HG03432 (cell line): ENCODE data around the gene FSIP1.

Source experiments
- ATAC-seq: cut with Tn5 transposase; IDR thresholded peaks from one replicate; pipeline ENCODE4 v1.9.1; 2021; ENCODE audit warnings: mild to moderate bottlenecking, moderate library complexity; ENCODE audit not compliant: unreplicated experiment

FSIP1 gene

GRCh38 chr15:39625451-39625850 is 157.2 kb downstream of the FSIP1 start:
- ATAC-seq: no peak

DNA sequence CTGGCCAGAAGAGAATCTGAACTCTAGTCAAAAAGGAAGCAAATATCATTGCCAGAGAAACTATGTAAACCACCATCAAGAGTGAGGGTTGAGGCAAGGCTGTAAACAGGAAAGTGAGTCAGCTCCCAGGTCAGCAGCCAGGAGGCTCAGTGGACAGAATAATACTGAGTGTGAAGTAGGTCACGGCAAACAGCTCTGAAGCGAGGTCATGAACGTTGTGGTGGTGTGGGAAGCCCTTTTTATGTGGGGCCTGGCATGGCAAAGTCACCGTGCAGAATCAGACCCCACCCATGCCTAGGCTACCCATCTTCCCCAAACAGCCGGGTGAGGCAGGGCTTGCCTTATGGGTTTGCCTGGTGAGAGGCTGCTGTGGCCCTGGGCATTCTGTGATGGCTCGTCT is 157.8 kb downstream of the FSIP1 start:
- peak; percentile 38 for ATAC-seq

DNA sequence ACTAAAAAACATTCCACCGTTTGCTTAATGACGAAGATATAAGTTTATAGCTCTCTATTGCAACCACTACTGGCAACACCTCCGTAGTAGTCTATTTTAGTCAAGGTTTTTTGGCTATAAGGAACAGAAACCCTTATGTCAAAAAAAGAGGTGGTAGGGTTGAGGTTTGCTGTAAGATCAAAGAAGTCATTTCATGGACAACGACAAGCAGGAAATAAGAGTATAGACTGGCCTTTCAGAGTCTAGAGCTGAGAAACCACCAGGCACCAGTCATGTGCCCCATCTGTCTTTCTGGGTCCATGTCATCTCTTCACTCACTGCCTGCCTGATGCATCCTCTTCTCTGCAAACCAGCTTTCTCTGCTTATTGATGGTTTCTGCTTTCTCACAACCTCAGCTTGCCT is 159.1 kb downstream of the FSIP1 start:
- ATAC-seq: peak; percentile 95

GRCh38 chr15:39622660-39623516 is 159.8 kb downstream of the FSIP1 start:
- peak; percentile 4 for ATAC-seq

DNA sequence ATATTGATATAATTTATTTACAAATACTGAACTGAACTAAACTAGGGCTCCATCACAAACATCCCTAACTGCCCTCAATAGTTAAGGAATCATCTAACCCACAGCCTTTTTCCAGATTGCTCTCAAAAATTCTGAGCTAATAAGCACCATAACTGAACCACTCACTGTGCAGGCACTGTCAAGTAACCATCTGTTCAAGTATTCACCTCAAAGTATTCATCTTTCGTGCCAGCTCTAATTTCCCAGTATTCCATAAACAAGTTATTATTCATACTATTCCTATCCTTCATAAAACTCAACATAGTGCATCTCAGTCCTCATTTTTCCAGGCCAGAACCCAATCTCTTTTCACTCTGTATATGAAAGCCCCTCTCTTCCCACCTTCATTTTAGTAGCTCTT is 160.7 kb downstream of the FSIP1 start:
- no peak for ATAC-seq

DNA sequence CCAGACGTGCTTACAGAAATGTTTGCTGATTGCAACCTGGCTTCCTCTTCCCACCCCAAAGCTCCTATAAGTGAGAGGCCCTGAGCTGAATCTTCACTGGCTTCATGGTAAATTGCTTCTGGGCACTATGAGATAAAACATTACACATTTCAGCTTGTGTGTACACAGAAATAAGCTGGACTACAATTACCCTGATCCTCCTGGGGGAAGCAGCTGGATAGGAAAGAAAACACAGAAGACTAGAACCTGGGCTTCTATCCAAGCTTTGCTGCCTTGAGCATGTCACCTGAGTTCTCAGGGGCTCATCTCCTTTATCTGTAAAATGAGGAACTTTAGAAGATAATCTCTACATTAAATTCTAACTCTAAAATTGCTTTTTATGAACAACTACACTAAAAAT is 161.4 kb downstream of the FSIP1 start:
- no peak for ATAC-seq

GRCh38 chr15:39618063-39618823 is 164.4 kb downstream of the FSIP1 start:
- no peak for ATAC-seq

- no peak for ATAC-seq
Observed at GRCh38 chr15:39616731-39617455, 165.7 kb downstream of the FSIP1 start.

DNA sequence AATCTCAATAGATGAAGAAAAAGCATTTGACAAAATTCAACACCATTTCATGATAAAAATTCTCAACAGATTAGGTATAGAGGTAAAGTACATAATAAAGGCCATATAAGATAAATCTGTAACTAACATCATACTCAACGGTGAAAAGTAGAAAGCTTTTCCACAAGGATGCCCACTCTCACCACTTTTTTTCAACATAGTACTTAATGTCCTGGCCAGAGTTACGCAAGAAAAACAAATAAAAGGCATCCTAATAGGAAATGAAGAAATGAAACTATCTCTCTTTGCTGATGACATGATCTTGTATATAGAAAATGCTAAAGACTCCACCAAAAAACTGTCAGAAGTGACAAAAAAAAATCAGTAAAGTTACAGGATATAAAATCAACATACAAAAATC is 168.8 kb downstream of the FSIP1 start:
- no peak for ATAC-seq

GRCh38 chr15:39613271-39613670 is 169.4 kb downstream of the FSIP1 start:
- no peak for ATAC-seq

DNA sequence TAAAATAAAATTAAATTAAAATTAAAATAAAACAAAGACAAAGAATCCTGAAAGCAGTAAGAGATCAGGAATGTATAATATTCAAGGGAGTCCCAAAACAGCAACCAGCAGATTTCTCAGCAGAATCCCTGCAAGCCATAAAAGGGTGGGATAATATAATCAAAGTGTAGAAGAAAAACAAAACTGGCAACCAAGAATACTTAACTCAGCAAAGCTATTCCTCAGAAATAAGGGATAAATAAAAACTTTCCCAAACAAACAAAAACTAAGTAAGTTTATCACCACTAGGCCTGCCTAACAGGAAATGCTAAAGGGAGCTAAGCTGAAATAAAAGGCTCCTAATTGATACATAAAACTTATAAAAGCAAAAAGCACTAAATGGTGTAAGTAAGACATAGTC is 172.0 kb downstream of the FSIP1 start:
- no peak for ATAC-seq

DNA sequence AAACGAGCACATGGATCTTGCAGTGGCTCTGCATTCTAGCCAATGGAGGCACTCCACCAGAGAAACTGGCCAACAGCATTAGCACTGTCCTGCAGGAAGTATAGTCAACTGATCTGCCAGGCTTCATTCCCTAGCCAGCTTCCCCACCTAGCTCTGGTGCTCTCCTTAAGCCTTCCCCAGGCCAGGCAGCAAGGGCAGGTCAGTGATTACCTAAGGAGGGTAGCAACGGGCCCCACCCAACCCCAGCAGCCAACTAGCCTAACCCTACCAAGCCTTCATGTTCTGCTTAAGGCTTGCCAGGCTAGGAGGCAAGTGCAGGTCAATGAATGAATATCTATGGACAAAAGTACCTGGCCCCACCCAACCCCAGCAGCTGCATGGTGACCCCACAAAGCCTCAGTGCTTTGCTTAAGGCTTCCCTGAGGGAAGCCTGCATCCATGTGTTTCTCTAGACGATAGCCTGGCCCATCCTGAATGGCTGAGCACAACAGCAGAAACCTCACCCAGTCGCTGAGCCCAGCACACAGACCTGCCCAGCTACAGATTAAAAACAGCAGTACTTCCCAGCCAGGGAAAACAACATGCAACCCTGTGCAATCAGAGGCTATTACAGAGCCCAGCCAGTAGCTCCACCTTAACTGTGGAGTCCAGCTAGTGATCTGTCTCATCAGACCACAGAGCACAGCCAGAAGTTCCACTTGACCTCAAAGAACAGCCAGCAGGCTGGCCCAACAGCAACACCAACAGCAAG is 173.3 kb downstream of the FSIP1 start:
- no peak for ATAC-seq

DNA sequence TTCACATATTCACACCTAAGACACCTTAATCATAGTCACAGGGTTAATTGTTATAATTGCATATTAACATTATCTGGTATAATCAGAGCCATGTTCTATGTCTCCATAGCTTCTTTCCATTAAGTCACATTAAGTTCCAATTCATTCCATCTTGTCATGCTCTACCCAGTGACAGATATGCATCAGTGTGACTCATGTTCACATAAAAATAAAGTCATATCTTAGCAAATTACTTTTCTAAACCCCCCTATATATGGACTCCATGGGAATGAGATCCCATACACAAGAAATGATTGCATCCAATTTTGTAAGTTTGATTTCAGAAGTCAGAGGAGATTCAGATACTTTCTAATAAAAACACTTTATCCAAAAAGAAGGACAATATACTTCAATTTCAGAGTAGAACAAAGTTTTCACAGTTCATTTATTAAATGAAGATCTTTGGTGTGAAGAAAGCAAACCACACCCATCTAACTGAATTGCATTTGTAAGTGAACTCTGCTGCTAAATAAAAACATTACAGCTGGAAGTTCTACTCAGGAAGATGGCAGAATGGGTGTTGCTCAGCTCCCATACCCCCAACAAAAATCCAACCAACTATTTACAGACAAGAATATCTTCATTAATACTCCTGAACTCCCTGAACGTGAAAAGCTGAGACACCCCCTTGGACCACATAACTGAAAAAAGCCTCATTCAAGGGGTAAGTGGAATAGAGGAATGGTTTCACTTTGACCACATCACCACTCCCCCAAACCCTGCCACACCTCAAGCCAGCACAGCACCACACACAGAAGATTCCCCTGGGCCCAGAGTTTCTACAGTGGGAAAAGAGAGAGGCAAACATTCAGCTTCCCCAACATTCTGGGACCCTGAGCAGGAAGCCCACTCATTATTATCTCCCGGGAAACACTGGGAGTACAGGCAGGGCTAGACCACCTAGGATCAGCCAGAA is 174.2 kb downstream of the FSIP1 start:
- no peak for ATAC-seq

DNA sequence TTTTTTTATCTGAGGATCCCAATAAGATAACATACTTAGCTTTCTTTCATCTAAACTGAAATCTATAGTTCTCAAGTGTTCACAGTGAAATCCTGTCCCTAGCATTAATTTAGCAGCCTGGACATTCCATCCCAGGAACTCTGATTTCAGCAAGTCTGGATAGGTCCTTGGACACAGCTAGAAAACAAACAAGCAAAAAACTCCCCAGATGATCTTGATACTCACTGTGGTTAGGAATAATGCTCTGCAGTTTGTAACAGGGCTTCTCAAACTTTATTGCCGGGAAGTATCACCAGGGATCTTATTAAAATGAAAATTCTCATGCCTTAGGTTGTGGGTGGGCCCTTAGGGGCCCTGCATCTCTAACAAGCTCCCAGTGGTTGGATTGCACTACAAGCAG is 177.5 kb downstream of the FSIP1 start:
- ATAC-seq: no peak

GRCh38 chr15:39602143-39602542 is 180.5 kb downstream of the FSIP1 start:
- ATAC-seq: no peak

- ATAC-seq: no peak
Observed at GRCh38 chr15:39599871-39600270, 182.8 kb downstream of the FSIP1 start.

- ATAC-seq: no peak
Observed at GRCh38 chr15:39598958-39599845, 183.4 kb downstream of the FSIP1 start.

DNA sequence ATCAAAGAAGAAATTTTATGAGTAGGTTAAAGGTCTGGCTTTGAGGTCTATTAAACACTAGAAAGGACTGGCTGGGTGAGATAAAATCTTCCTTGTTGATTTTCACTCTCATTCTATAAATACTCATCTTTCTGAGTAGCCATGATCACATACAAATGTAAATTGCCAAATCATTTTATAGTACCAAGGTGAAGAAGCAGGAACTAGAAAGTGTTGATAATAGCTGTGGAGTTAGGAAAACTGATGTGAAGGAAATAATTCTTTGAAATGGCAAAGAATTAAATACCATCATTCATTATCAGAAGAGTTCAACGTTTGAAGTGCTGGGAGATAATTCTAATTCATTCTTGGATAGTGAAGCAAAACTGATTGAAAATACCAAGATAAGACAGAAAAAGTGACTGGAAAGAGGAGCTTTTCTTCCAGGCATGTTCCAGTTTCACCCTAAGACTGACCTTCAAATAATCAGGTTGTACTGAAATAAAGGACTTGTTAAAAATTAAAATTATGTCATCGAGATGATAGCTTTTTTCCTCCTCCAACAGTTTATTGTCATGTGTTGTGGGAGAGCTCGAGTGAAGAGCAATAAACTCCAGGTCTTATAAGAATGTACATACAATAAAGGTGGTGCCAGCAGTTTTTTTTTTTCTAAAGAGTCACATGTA is 184.3 kb downstream of the FSIP1 start:
- no peak for ATAC-seq
